Naive thymus-derived CD8-positive, alpha-beta T cell (primary cell): Measurements from ENCODE around the gene ABCB7. TPM values are rescaled to one million over a fixed set of nuclear protein-coding genes. Genes with fewer than 3 reads are reported as not detected.
"Not testable (repeated sequence)": the region's sequence is repeated elsewhere in the genome, so short reads cannot be mapped to it uniquely, and the experiment has no call there.

Experiments used
- ATAC-seq, 2 donors: fragments of 150-1000 bp; cut with Tn5 transposase in 1 of 2; sonication (Bioruptor Pico), chemical (Tn5 transposase) in 1 of 2; 1 replicate in 1 of 2; 2 replicates in 1 of 2; pipeline ENCODE4 v1.10.0; 2021; ENCODE audit warnings: mild to moderate bottlenecking in 2 of 2, moderate library complexity in 2 of 2
- POLR2A ChIA-PET: fragments of 350-600 bp; sonication (Branson Sonifier 250); formaldehyde crosslinking; loops from one replicate; lab custom pipeline; 2021; ENCODE audit warnings: antibody characterized with exemption; lab: Charles Lee
- DNase-seq, 10 donors: peaks; one replicate each; pipeline versions ENCODE4 v3.0.0 to v3.0.0-alpha.2; 2020 to 2022
- H3K27ac Mint-ChIP-seq, 10 donors: one replicate each; pipeline ENCODE4 v1.8.0; 2020 to 2022; ENCODE audit warnings: mild to moderate bottlenecking in 10 of 10, mixed read lengths in 10 of 10, moderate library complexity in 4 of 10, inconsistent platforms in 1 of 10
- H3K27me3 Mint-ChIP-seq, 5 donors: one replicate each; pipeline ENCODE4 v1.8.0; 2021 to 2022; ENCODE audit warnings: mixed read lengths in 5 of 5
- H3K36me3 Mint-ChIP-seq, 3 donors: one replicate each; pipeline ENCODE4 v1.8.0; 2020 to 2022; ENCODE audit warnings: mixed read lengths in 3 of 3, mild to moderate bottlenecking in 2 of 3, inconsistent platforms in 1 of 3
- H3K4me1 Mint-ChIP-seq, 4 donors: one replicate each; pipeline ENCODE4 v1.8.0; 2021 to 2022; ENCODE audit warnings: mixed read lengths in 4 of 4
- H3K4me3 Mint-ChIP-seq, 10 donors: one replicate each; pipeline ENCODE4 v1.8.0; 2020 to 2022; ENCODE audit warnings: mild to moderate bottlenecking in 10 of 10, mixed read lengths in 10 of 10, moderate library complexity in 6 of 10, inconsistent platforms in 1 of 10
- H3K9me3 Mint-ChIP-seq, 9 donors: one replicate each; pipeline ENCODE4 v1.8.0; 2020 to 2022; ENCODE audit warnings: mixed read lengths in 9 of 9, mild to moderate bottlenecking in 3 of 9, inconsistent platforms in 1 of 9, moderate library complexity in 1 of 9
- polyA plus RNA-seq, 3 donors: library from polyadenylated mRNA; unstranded; fragments of 300-500 nt; fragmentation: Illumina TruSeq; gene quantifications; one replicate each; pipeline ENCODE4 v1.2.3, GENCODE V29; 2021
- total RNA-seq, 8 experiments: library from RNA in 2 of 8; stranded (reverse) in 2 of 8; gene quantifications; one replicate each; pipeline ENCODE4 v1.2.3 and lab custom pipeline; 2021 to 2026

Gene ABCB7
- 10 to 100 TPM; 27.7 to 30.3 TPM for total RNA-seq
- polyA plus RNA-seq, result 10 to 100 TPM; 18.6 to 20.2 (median 19.1) TPM
- 39.4 to 55.8 (median 47.6) reads per million in 6 experiments for total RNA-seq (lab: John Stamatoyannopoulos, UW)

- no peaks in the 10 kb centered on the region for H3K27me3 Mint-ChIP-seq
- peak within 1 kb of the TSS; percentile 91 to 100 (median 98) for H3K4me3 Mint-ChIP-seq
- H3K9me3 Mint-ChIP-seq, result no peaks in the 10 kb centered on the region
- H3K4me1 Mint-ChIP-seq, result peaks cover 24 to 55% (median 48%) of the 10 kb centered on the region in 4 donors
- POLR2A ChIA-PET, result interaction anchor here (1.0 to 2.4 kb wide), 5 partner anchors 17 to 864 kb away, joined by 3 to 10 read pairs (median 5); partner anchors contain the start of genes NEXMIF, RLIM and UPRT
- peak within 1 kb of the TSS; percentile 94 to 100 (median 98) for H3K27ac Mint-ChIP-seq
- ATAC-seq, result peak; percentile 94
- peaks cover 0 to 6% (median 4%) of the 10 kb centered on the region in 3 donors for H3K36me3 Mint-ChIP-seq
- peak; percentile 34 to 80 (median 56) for DNase-seq
These were observed at the start of gene ABCB7 for GRCh38 chrX:75155827-75156525. ABCB7 (minus strand) TSS chrX:75156283; CDS start chrX:75156272, 11 bp downstream.

GRCh38 chrX:75188415-75189206 is 32.5 kb upstream of the ABCB7 start:
- POLR2A ChIA-PET, DNase-seq, H3K36me3 Mint-ChIP-seq, H3K4me3 Mint-ChIP-seq, ATAC-seq, H3K27ac Mint-ChIP-seq, H3K4me1 Mint-ChIP-seq, H3K27me3 Mint-ChIP-seq: not testable (repeated sequence)
- H3K9me3 Mint-ChIP-seq, result peaks cover 0 to 20% (median 7%) of the 10 kb centered on the region in 9 donors

GRCh38 chrX:75181721-75182120 is 25.6 kb upstream of the ABCB7 start:
- Mint-ChIP-seq H3K9me3 (peaks cover 0 to 6% (median 0%) of the 10 kb centered on the region in 9 donors), H3K27ac (no peak overlapping the region), H3K27me3 (no peaks in the 10 kb centered on the region), H3K4me3 (no peak overlapping the region), H3K36me3 (no peaks in the 10 kb centered on the region), H3K4me1 (no peaks in the 10 kb centered on the region)
- ATAC-seq, result no peak
- no peak for DNase-seq
- POLR2A ChIA-PET, result no interaction called here

- H3K27ac Mint-ChIP-seq, POLR2A ChIA-PET, H3K27me3 Mint-ChIP-seq, H3K9me3 Mint-ChIP-seq, H3K36me3 Mint-ChIP-seq, H3K4me1 Mint-ChIP-seq, ATAC-seq, DNase-seq, H3K4me3 Mint-ChIP-seq: not testable (repeated sequence)
These were observed 23.6 kb upstream of the ABCB7 start for GRCh38 chrX:75179536-75180293.

- not testable (repeated sequence) for H3K9me3 Mint-ChIP-seq, H3K36me3 Mint-ChIP-seq, H3K4me1 Mint-ChIP-seq, H3K27me3 Mint-ChIP-seq
- ATAC-seq, result peak in 1 of 2 donors; percentile 54
- Mint-ChIP-seq H3K4me3 (peak overlapping the region; percentile 73 to 88 (median 82)), H3K27ac (peak overlapping the region in 9 of 10 donors; percentile 84 to 92 (median 88))
- POLR2A ChIA-PET, result interaction anchor here (0.8 to 1.2 kb wide), 3 partner anchors 14 to 102 kb away, joined by 3 to 5 read pairs (median 4); partner anchors contain the start of gene UPRT
- peak in 1 of 10 donors; percentile 10 for DNase-seq
These were observed 16.3 kb upstream of the ABCB7 start for GRCh38 chrX:75172257-75172890.

GRCh38 chrX:75158054-75158453 is 2.0 kb upstream of the ABCB7 start:
- DNase-seq (no peak), ATAC-seq (no peak)
- no peaks in the 10 kb centered on the region for H3K27me3 Mint-ChIP-seq
- POLR2A ChIA-PET, result interaction anchor here (0.6 to 1.7 kb wide), 2 partner anchors 15 to 277 kb away, joined by 3 to 4 read pairs; no protein-coding TSS in a partner anchor
- no peaks in the 10 kb centered on the region for H3K9me3 Mint-ChIP-seq
- peaks cover 0 to 6% (median 0%) of the 10 kb centered on the region in 3 donors for H3K36me3 Mint-ChIP-seq
- H3K4me1 Mint-ChIP-seq, result peaks cover 24 to 38% (median 32%) of the 10 kb centered on the region in 4 donors
- peak overlapping the region in 6 of 10 donors; percentile 8 to 100 (median 76) for H3K27ac Mint-ChIP-seq
- no peak overlapping the region for H3K4me3 Mint-ChIP-seq

- DNase-seq (peak in 1 of 10 donors; percentile 46), ATAC-seq (peak; percentile 51 to 57)
- POLR2A ChIA-PET, result interaction anchor here (1.0 to 2.4 kb wide), 5 partner anchors 16 to 864 kb away, joined by 3 to 10 read pairs (median 5); partner anchors contain the start of genes NEXMIF, RLIM and UPRT
- Mint-ChIP-seq H3K36me3 (peaks cover 0 to 6% (median 0%) of the 10 kb centered on the region in 3 donors), H3K4me3 (peak overlapping the region; percentile 91 to 100 (median 98)), H3K4me1 (peaks cover 24 to 50% (median 43%) of the 10 kb centered on the region in 4 donors), H3K9me3 (no peaks in the 10 kb centered on the region), H3K27ac (peak overlapping the region; percentile 94 to 100 (median 98)), H3K27me3 (no peaks in the 10 kb centered on the region)
These were observed 455 bp upstream of the ABCB7 start for GRCh38 chrX:75156531-75156945.

- H3K4me3 Mint-ChIP-seq, result peak overlapping the region; percentile 91 to 100 (median 98)
- peak; percentile 16 to 41 for ATAC-seq
- H3K4me1 Mint-ChIP-seq, result peaks cover 24 to 57% (median 49%) of the 10 kb centered on the region in 4 donors
- no peaks in the 10 kb centered on the region for H3K9me3 Mint-ChIP-seq
- peak overlapping the region; percentile 94 to 100 (median 98) for H3K27ac Mint-ChIP-seq
- H3K27me3 Mint-ChIP-seq, result no peaks in the 10 kb centered on the region
- H3K36me3 Mint-ChIP-seq, result peaks cover 0 to 6% (median 4%) of the 10 kb centered on the region in 3 donors
- DNase-seq, result peak in 1 of 10 donors; percentile 7
- POLR2A ChIA-PET, result interaction anchor here (1.4 to 2.4 kb wide), 2 partner anchors 118 to 863 kb away, joined by 5 to 10 read pairs; partner anchors contain the start of gene UPRT
These were observed 646 bp downstream of the ABCB7 start for GRCh38 chrX:75155447-75155826.

GRCh38 chrX:75154871-75155270 is 1.2 kb downstream of the ABCB7 start:
- no peak for DNase-seq
- no peak for ATAC-seq

GRCh38 chrX:75151827-75152592 is 4.1 kb downstream of the ABCB7 start:
- peak overlapping the region in 2 of 10 donors; percentile 7 to 22 for H3K27ac Mint-ChIP-seq
- no peaks in the 10 kb centered on the region for H3K27me3 Mint-ChIP-seq
- peaks cover 5 to 11% (median 6%) of the 10 kb centered on the region in 3 donors for H3K36me3 Mint-ChIP-seq
- peak overlapping the region in 1 of 10 donors; percentile 18 for H3K4me3 Mint-ChIP-seq
- H3K4me1 Mint-ChIP-seq, result peaks cover 26 to 65% (median 51%) of the 10 kb centered on the region in 4 donors
- POLR2A ChIA-PET, result no interaction called here
- DNase-seq (no peak), ATAC-seq (no peak)
- no peaks in the 10 kb centered on the region for H3K9me3 Mint-ChIP-seq

More at GRCh38 chrX:75154871-75155270, 1.2 kb downstream of the ABCB7 start:
- POLR2A ChIA-PET, result interaction anchor here (2.4 kb wide), 1 partner anchor 119 kb away, joined by 10 read pairs; the partner anchor contains the start of gene UPRT
- Mint-ChIP-seq H3K36me3 (peaks cover 0 to 6% (median 4%) of the 10 kb centered on the region in 3 donors), H3K27me3 (no peaks in the 10 kb centered on the region), H3K27ac (peak overlapping the region in 5 of 10 donors; percentile 5 to 100 (median 50)), H3K4me1 (peaks cover 26 to 62% (median 53%) of the 10 kb centered on the region in 4 donors), H3K4me3 (peak overlapping the region; percentile 3 to 100 (median 55)), H3K9me3 (no peaks in the 10 kb centered on the region)
